GM12878 (cell line): Measurements from ENCODE around the gene SLC39A7. TPM values are rescaled to one million over a fixed set of nuclear protein-coding genes. Genes with fewer than 3 reads are reported as not detected.

Source experiments
- ATAC-seq: fragments of 200-7000 bp; cut with Tn5 transposase; 3 replicates; pipeline ENCODE4 v1.9.1; 2020; ENCODE audit warnings: mild to moderate bottlenecking, moderate library complexity
- BruUV-seq: library from RNA; stranded (reverse); fragments of 400-500 nt; replicated peaks from 2 replicates; lab custom pipeline; 2021; lab: Mats Ljungman, UMichigan
- CTCF ChIA-PET: fragments of 300-600 bp; sonication (Branson Sonifier 250); formaldehyde crosslinking; extraction: SDS; loops from one replicate; lab custom pipeline; 2021; ENCODE audit warnings: inconsistent platforms; lab: Yijun Ruan, JAX
- POLR2A ChIA-PET: fragments of 350-600 bp; formaldehyde crosslinking; extraction: SDS; loops from one replicate; lab custom pipeline; 2021; ENCODE audit warnings: inconsistent platforms; lab: Charles Lee
- RAD21 ChIA-PET: fragments of 300-600 bp; sonication (Branson Sonifier 250); formaldehyde crosslinking; loops from one replicate; lab custom pipeline; 2023; ENCODE audit warnings: antibody characterized with exemption; ENCODE audit not compliant: unreplicated experiment; lab: Charles Lee
- SMC1A ChIA-PET: fragments of 300-600 bp; sonication (Branson Sonifier 250); formaldehyde crosslinking; loops from one replicate; lab custom pipeline; 2023; ENCODE audit not compliant: unreplicated experiment, uncharacterized antibody; lab: Charles Lee
- DNase-seq: peaks from one replicate; pipeline ENCODE4 v3.0.0-alpha.2; 2011; ENCODE audit warnings: low read depth, low spot score
- FAIRE-seq: peaks from 3 replicates; lab custom pipeline; 2011; peaks lifted over from hg19 to GRCh38; lab: Jason Lieb, UNC
- H2AFZ ChIP-seq: 2 replicates; pipeline ENCODE4 v1.6.0; 2011; ENCODE audit warnings: low read depth, low read length, control low read depth; ENCODE audit not compliant: control insufficient read depth
- H3K27ac ChIP-seq: 2 replicates; pipeline ENCODE4 v1.5.1; 2011; ENCODE audit warnings: control low read depth; ENCODE audit not compliant: control insufficient read depth, insufficient read depth
- H3K27me3 ChIP-seq, 2 experiments: replicated peaks in 1 of 2; 2 replicates each; pipeline versions ENCODE4 v1.6.0 to v1.6.1; 2011; ENCODE audit warnings: low read length in 1 of 2; ENCODE audit not compliant: control insufficient read depth in 2 of 2, insufficient read depth in 2 of 2
- H3K36me3 ChIP-seq, 2 experiments: 2 replicates each; pipeline ENCODE4 v1.5.1; 2011; ENCODE audit warnings: low read length in 1 of 2; ENCODE audit not compliant: control insufficient read depth in 2 of 2, insufficient read depth in 2 of 2
- H3K4me1 ChIP-seq: 2 replicates; pipeline ENCODE4 v1.6.1; 2011; ENCODE audit warnings: mild to moderate bottlenecking, low read length, moderate library complexity, mixed read lengths; ENCODE audit not compliant: control insufficient read depth, insufficient read depth
- H3K4me2 ChIP-seq: 2 replicates; pipeline ENCODE4 v1.6.0; 2011; ENCODE audit warnings: control low read depth; ENCODE audit not compliant: control insufficient read depth, insufficient read depth
- H3K4me3 ChIP-seq: fragments of 200-600 bp; sonication (generic); 2 replicates; pipeline ENCODE4 v1.5.1; 2016
- H3K79me2 ChIP-seq: 2 replicates; pipeline ENCODE4 v1.6.0; 2011; ENCODE audit warnings: low read length; ENCODE audit not compliant: control insufficient read depth, insufficient read depth
- H3K9ac ChIP-seq: 2 replicates; pipeline ENCODE4 v1.8.0; 2011; ENCODE audit warnings: low read length, control low read depth, mixed read lengths; ENCODE audit not compliant: control insufficient read depth, insufficient read depth
- H3K9me3 ChIP-seq: replicated peaks from 3 replicates; pipeline ENCODE4 v1.5.1; 2011; ENCODE audit warnings: mild to moderate bottlenecking, low read length; ENCODE audit not compliant: control insufficient read depth, insufficient read depth
- H4K20me1 ChIP-seq: 2 replicates; pipeline ENCODE4 v1.6.0; 2011; ENCODE audit not compliant: control insufficient read depth, insufficient read depth
- CREB1 ChIP-seq: IDR thresholded peaks from 2 replicates; pipeline ENCODE4 v1.6.1; 2012; ENCODE audit warnings: low read depth, mild to moderate bottlenecking, inconsistent platforms
- E2F4 ChIP-seq: IDR thresholded peaks from 2 replicates; pipeline ENCODE4 v1.6.1; 2012; ENCODE audit warnings: low read depth, low read length, improper control_type of control experiment
- GATAD2B ChIP-seq: fragments of 450-650 bp; conservative IDR thresholded peaks from 2 replicates; pipeline ENCODE4 v1.6.1; 2017; ENCODE audit warnings: low read depth, mild to moderate bottlenecking, moderate library complexity
- HCFC1 ChIP-seq: fragments of 150-350 bp; IDR thresholded peaks from 2 replicates; pipeline ENCODE4 v1.6.1; 2014; ENCODE audit warnings: low read length
- HDAC2 ChIP-seq: fragments of 200-600 bp; sonication (generic); IDR thresholded peaks from 2 replicates; pipeline ENCODE4 v1.6.1; 2017
- IKZF1 ChIP-seq: fragments of 450-650 bp; conservative IDR thresholded peaks from 2 replicates; pipeline ENCODE4 v1.6.1; 2017; ENCODE audit warnings: antibody characterized with exemption, mild to moderate bottlenecking
- NBN ChIP-seq: fragments of 450-650 bp; IDR thresholded peaks from 2 replicates; pipeline ENCODE4 v1.6.1; 2016
- NRF1 ChIP-seq: conservative IDR thresholded peaks from 2 replicates; pipeline ENCODE4 v1.6.1; 2011; ENCODE audit warnings: mild to moderate bottlenecking, low read depth, low read length, improper control_type of control experiment
- PML ChIP-seq: IDR thresholded peaks from 2 replicates; pipeline ENCODE4 v1.6.1; 2012; ENCODE audit warnings: low read length, inconsistent platforms
- RFX5 ChIP-seq: IDR thresholded peaks from 2 replicates; pipeline ENCODE4 v1.6.1; 2011; ENCODE audit warnings: low read depth, low read length, improper control_type of control experiment
- SREBF1 ChIP-seq: IDR thresholded peaks from 2 replicates; pipeline ENCODE4 v1.6.1; 2012; ENCODE audit warnings: mild to moderate bottlenecking, low read length
- STAT1 ChIP-seq: fragments of 450-650 bp; conservative IDR thresholded peaks from 2 replicates; pipeline ENCODE4 v1.6.1; 2014; ENCODE audit warnings: antibody characterized with exemption, mild to moderate bottlenecking
- TCF7 ChIP-seq: IDR thresholded peaks from 2 replicates; pipeline ENCODE4 v1.6.1; 2014; ENCODE audit warnings: antibody characterized with exemption, borderline replicate concordance
- ZNF207 ChIP-seq: fragments of 450-650 bp; IDR thresholded peaks from 2 replicates; pipeline ENCODE4 v1.6.1; 2014; ENCODE audit warnings: antibody characterized with exemption, mild to moderate bottlenecking, borderline replicate concordance
- ZNF384 ChIP-seq: IDR thresholded peaks from 2 replicates; pipeline ENCODE4 v1.6.1; 2012; ENCODE audit warnings: low read depth, mild to moderate bottlenecking, low read length, improper control_type of control experiment, borderline replicate concordance
- WGBS: methylation state at CpG from one replicate; pipeline ENCODE4 v1.1.6; 2016; ENCODE audit warnings: low lambda C conversion rate; ENCODE audit not compliant: insufficient replicate concordance, insufficient coverage; ENCODE audit errors: missing lambda C conversion rate; 5-methylcytosine and 5-hydroxymethylcytosine counted together
- in situ Hi-C: fragments of 300-500 bp; cut with MboI; formaldehyde crosslinking; loops from 9 replicates; pipeline ENCODE4 v1.14.3; 2018; ENCODE audit warnings: mixed read lengths
- intact Hi-C: fragments of 100-400 bp; cut with micrococcal nuclease; formaldehyde crosslinking; loops from one replicate; pipeline ENCODE4 v1.14.2; 2022; ENCODE audit not compliant: unreplicated experiment
- polyA plus RNA-seq, 11 experiments: library from polyadenylated mRNA; depleted of rRNA in 4 of 11; unstranded in 6 of 11; stranded (reverse) in 5 of 11; fragments of >200 nt; fragmentation: Nextera tagmentation in 4 of 11; fragmentation: Illumina TruSeq in 1 of 11; extraction: Ambion mirVana in 4 of 11; extraction: Trizol in 1 of 11; gene quantifications; 1 replicate in 1 of 11; 2 replicates in 10 of 11; pipeline versions ENCODE4 v1.2.1 to v1.2.3, GENCODE V29; 2011 to 2016; ENCODE audit warnings: inconsistent platforms in 2 of 11, missing spikeins in 2 of 11, low read depth in 1 of 11
- total RNA-seq, 4 experiments: library from RNA; depleted of rRNA in 3 of 4; stranded (reverse); fragments of >200 nt in 3 of 4; fragmentation: Illumina TruSeq in 1 of 4; extraction: Trizol in 1 of 4; gene quantifications; 2 replicates each; pipeline versions ENCODE4 v1.2.1 to v1.2.3, GENCODE V29; 2013 to 2021
- TF ChIP-seq, protein P1 (sequence below): fragments of 450-650 bp; formaldehyde crosslinking; IDR thresholded peaks from 2 replicates; pipeline ENCODE4 v1.4.0; 2022; ENCODE audit warnings: mild to moderate bottlenecking, moderate library complexity

SLC39A7 gene
- total and polyA plus RNA-seq, 10 of the 15 experiments (the other 5 are each of a cell fraction or from before 2014, with no cell fraction given) = 7.3 to 63.1 (median 40.6) TPM

- intact Hi-C loops = no loop called here
- no peaks in the 10 kb centered on the region for H3K79me2 ChIP-seq
- no peaks in the 10 kb centered on the region for H3K9me3 ChIP-seq
Observed at GRCh38 chr6:33243476-33243875, 42.8 kb downstream of the SLC39A7 start.

GRCh38 chr6:33247977-33248642 is 47.4 kb downstream of the SLC39A7 start:
- H3K79me2 ChIP-seq = peaks cover 13% of the 10 kb centered on the region
- H3K4me1 ChIP-seq = peaks cover 10% of the 10 kb centered on the region
- intact Hi-C loops = loop anchor here (1.0 to 5.0 kb wide), 4 partner anchors 43 to 246 kb away; no protein-coding TSS in a partner anchor
- no peaks in the 10 kb centered on the region for H3K27me3 ChIP-seq
- peak overlapping the region; percentile 84 for H2AFZ ChIP-seq
- ChIA-PET SMC1A (interaction anchor here (0.7 to 4.2 kb wide), 25 partner anchors 18 to 362 kb away, joined by 3 to 34 read pairs (median 5); partner anchors contain the start of genes HLA-DMA, HLA-DOA, RPS18 and VPS52), CTCF (interaction anchor here (0.6 to 5.5 kb wide), 58 partner anchors 8 to 524 kb away, joined by 3 to 53 read pairs (median 6); partner anchors contain the start of genes B3GALT4, HLA-DPB1, HSD17B8 and RGL2), POLR2A (interaction anchor here (0.5 to 5.2 kb wide), 23 partner anchors 23 to 1347 kb away, joined by 3 to 40 read pairs (median 5); partner anchors contain the start of genes B3GALT4, HLA-DPA1, HLA-DPB1 and PFDN6), RAD21 (interaction anchor here (0.5 to 3.5 kb wide), 29 partner anchors 9 to 406 kb away, joined by 3 to 25 read pairs (median 7); partner anchors contain the start of genes HLA-DMA, HLA-DPA1, HLA-DPB1 and HSD17B8)
- H3K9ac ChIP-seq = peak overlapping the region; percentile 42; the same call in 1 of the 2 replicates
- ATAC-seq = peak; percentile 72
- H3K27ac ChIP-seq = peak overlapping the region; percentile 51
- H3K9me3 ChIP-seq = no peaks in the 10 kb centered on the region
- peak; percentile 91 for FAIRE-seq
- BruUV-seq = no TSS peak
- in situ Hi-C loops = loop anchor here (5.0 kb wide), 2 partner anchors 131 to 246 kb away; no protein-coding TSS in a partner anchor
- peak overlapping the region; percentile 78 for H3K4me3 ChIP-seq
- DNase-seq = peak; percentile 67
- peaks cover 2 to 12% of the 10 kb centered on the region in 2 experiments; a peak in 2 of 4 replicates for H3K36me3 ChIP-seq
- H3K4me2 ChIP-seq = peak overlapping the region; percentile 96
- WGBS = under 1% methylated on average over 24 of the region's 28 CpGs
- no peaks in the 10 kb centered on the region for H4K20me1 ChIP-seq
- TF ChIP-seq HDAC2 (no peak), E2F4 (no peak), SREBF1 (no peak), GATAD2B (no peak), CREB1 (no peak), ZNF207 (no peak), ZNF384 (no peak)
- TF ChIP-seq, protein P1, sequence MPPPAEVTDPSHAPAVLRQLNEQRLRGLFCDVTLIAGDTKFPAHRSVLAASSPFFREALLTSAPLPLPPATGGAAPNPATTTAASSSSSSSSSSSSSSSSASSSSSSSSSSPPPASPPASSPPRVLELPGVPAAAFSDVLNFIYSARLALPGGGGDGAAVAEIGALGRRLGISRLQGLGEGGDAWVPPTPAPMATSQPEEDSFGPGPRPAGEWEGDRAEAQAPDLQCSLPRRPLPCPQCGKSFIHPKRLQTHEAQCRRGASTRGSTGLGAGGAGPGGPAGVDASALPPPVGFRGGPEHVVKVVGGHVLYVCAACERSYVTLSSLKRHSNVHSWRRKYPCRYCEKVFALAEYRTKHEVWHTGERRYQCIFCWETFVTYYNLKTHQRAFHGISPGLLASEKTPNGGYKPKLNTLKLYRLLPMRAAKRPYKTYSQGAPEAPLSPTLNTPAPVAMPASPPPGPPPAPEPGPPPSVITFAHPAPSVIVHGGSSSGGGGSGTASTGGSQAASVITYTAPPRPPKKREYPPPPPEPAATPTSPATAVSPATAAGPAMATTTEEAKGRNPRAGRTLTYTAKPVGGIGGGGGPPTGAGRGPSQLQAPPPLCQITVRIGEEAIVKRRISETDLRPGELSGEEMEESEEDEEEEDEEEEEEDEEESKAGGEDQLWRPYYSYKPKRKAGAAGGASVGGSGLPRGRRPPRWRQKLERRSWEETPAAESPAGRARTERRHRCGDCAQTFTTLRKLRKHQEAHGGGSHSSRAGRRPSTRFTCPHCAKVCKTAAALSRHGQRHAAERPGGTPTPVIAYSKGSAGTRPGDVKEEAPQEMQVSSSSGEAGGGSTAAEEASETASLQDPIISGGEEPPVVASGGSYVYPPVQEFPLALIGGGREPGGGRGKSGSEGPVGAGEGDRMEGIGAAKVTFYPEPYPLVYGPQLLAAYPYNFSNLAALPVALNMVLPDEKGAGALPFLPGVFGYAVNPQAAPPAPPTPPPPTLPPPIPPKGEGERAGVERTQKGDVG (CRISPR knock-in tag) = no peak

More at GRCh38 chr6:33243476-33243875, 42.8 kb downstream of the SLC39A7 start:
- TF ChIP-seq TCF7 = no peak
- no peak for TF ChIP-seq NRF1
- no peak for TF ChIP-seq STAT1
- no peak for TF ChIP-seq GATAD2B
- no peak for TF ChIP-seq IKZF1
- no peak for TF ChIP-seq RFX5
- no peak for TF ChIP-seq NBN
- TF ChIP-seq HCFC1 = no peak
- TF ChIP-seq PML = no peak
- H3K4me1 ChIP-seq = peaks cover under 1% of the 10 kb centered on the region; the same call in 1 of the 2 replicates
- ChIA-PET RAD21 (interaction anchor here (1.1 to 1.4 kb wide), 2 partner anchors 71 to 93 kb away, joined by 3 to 4 read pairs; no protein-coding TSS in a partner anchor), SMC1A (interaction anchor here (0.8 kb wide), 1 partner anchor 833 kb away, joined by 3 read pairs; no protein-coding TSS in a partner anchor), POLR2A (interaction anchor here (1.0 kb wide), 1 partner anchor 125 kb away, joined by 3 read pairs; no protein-coding TSS in a partner anchor), CTCF (no interaction called here)
- H3K4me2 ChIP-seq = no peak overlapping the region
- H3K4me3 ChIP-seq = no peak overlapping the region
- H3K27ac ChIP-seq = no peak overlapping the region
- H3K27me3 ChIP-seq = no peaks in the 10 kb centered on the region
- no peaks in the 10 kb centered on the region for H3K36me3 ChIP-seq
- no peak for DNase-seq
- H2AFZ ChIP-seq = no peak overlapping the region
- no peak overlapping the region for H3K9ac ChIP-seq
- no peaks in the 10 kb centered on the region for H4K20me1 ChIP-seq
- 0% methylated on average over 1 of the region's 1 CpG for WGBS
- no peak for FAIRE-seq
- in situ Hi-C loops = no loop called here
- ATAC-seq = no peak
- no TSS peak for BruUV-seq
